ENCODE results near the gene IZUMO2.
"Not testable (repeated sequence)": the region's sequence is repeated elsewhere in the genome, so short reads cannot be mapped to it uniquely, and the experiment has no call there.

The IZUMO2 gene

DNA sequence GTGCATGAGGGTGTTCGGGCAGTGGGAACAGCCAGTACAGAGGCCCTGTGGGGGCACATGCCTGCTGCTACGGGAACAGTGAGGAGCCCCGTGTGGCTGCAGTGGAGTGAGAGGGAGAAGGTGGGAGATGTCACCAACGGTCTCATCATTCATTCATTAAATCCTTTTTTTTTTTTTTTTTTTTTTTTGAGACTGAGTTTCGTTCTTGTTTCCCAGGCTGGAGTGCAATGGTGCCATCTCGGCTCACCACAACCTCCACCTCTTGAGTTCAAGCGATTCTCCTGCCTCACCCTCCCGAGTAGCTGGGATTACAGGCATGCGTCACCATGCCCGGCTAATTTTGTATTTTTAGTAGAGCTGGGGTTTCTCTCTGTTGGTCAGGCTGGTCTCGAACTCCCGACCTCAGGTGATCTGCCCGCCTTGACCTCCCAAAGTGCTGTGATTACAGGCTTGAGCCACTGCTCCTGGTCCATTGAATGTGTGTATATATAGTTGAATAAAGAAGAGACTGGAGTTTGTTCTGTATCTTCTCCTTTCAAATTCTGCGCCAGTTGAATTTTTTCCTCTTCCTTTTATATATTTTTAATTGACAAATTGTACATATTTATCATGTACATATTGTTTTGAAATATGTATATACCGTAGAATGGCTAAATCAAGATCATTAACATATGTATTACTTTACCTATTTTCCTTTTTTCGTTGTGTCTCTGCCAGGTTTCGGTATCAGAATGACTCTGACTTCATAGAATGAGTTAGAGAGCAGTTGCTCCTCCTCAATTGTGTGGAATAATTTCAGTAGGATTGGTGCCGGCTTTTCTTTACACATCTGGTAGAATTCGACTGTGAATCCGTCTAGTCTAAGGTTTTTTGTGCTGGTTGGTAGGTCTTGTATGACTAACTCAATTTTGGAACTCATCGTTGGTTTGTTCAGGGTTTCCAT lies 28.0 kb downstream of the IZUMO2 start:
- not testable (repeated sequence) for DNase-seq

- DNase-seq: not testable (repeated sequence)
These were observed 29.3 kb downstream of the IZUMO2 start for GRCh38 chr19:50133518-50134492.

- DNase-seq: not testable (repeated sequence)
These were observed 59.1 kb downstream of the IZUMO2 start for GRCh38 chr19:50104012-50104411.

- not testable (repeated sequence) for DNase-seq
These were observed 59.7 kb downstream of the IZUMO2 start for GRCh38 chr19:50103405-50103804.

Measured in NCI-H2081 treated with DMSO at 0.1 percent for 48 hours (cell line).